HFFc6 (cell line): ENCODE data around the gene ZNF319. TPM values are rescaled to one million over a fixed set of nuclear protein-coding genes. Genes with fewer than 3 reads are reported as not detected.

ENCODE experiments used
- DNase-seq: peaks from one replicate; pipeline ENCODE4 v3.0.0-alpha.2; 2018
- H3K27ac Mint-ChIP-seq: 2 replicates; pipeline ENCODE4 v1.8.0; 2020; ENCODE audit warnings: mild to moderate bottlenecking, mixed read lengths
- H3K27me3 Mint-ChIP-seq: 2 replicates; pipeline ENCODE4 v1.8.0; 2021; ENCODE audit warnings: mild to moderate bottlenecking, moderate library complexity, mixed read lengths; ENCODE audit not compliant: insufficient read depth
- H3K36me3 Mint-ChIP-seq: 2 replicates; pipeline ENCODE4 v1.8.0; 2021; ENCODE audit warnings: low read depth, mixed read lengths
- H3K4me1 Mint-ChIP-seq: 2 replicates; pipeline ENCODE4 v1.8.0; 2020; ENCODE audit warnings: low read depth, mixed read lengths
- H3K4me3 Mint-ChIP-seq: 2 replicates; pipeline ENCODE4 v1.8.0; 2020; ENCODE audit warnings: mild to moderate bottlenecking, moderate library complexity, mixed read lengths
- H3K9me3 Mint-ChIP-seq: 2 replicates; pipeline ENCODE4 v1.8.0; 2020; ENCODE audit warnings: mild to moderate bottlenecking, mixed read lengths
- total RNA-seq, 6 experiments: library from RNA; stranded (reverse); fragmentation: NEBNext Ultra II Directional; extraction: Animal tissue kit (Norgen Biotek cat#: 25700); gene quantifications; 2 replicates in 1 of 6; 3 replicates in 5 of 6; pipeline ENCODE4 v1.2.3, GENCODE V29; 2021
- TF ChIP-seq, protein P1 (sequence below): fragments of 200-600 bp; sonication (generic); IDR thresholded peaks from 2 replicates; pipeline ENCODE4 v1.5.0; 2021; ENCODE audit warnings: antibody characterized with exemption, mild to moderate bottlenecking

The ZNF319 gene
- total RNA-seq, 6 experiments from 2014 or later = 8.3 to 12.0 (median 9.4) TPM

DNA sequence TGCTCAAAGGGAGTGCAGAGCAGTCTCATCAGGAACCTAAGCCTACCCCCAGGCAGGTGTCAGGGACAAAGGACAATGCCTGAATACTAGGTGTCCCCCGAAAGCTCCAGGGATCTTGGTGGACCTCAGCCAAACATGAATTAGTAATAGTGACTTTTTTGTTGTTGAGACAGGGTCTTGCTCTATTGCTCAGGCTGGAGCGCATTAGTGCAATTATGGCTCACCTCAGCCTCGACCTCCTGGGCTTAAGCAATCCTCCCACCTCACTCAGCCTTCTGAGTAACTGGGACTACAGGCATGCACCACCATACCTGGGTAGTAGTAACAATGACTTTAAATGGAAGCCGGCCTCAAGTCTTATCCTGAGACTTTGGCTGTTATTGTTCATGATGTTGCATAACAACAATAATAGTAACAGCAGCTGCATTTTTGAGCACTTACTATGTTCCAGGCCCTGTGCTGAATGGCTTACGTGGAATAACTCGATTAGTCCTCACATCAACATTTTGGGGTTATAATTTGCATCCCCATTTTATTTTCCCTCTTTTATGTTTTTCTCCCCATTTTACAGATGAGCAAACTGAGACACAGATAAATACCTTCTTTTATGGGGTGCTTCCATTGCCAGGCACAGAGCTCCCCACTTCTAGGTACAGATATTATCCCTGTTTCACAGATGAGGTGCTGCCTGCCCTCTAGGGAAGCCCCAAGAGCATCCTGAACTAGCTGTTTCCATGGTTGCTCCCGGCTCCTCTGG is 49.1 kb downstream of the ZNF319 start:
- Mint-ChIP-seq H3K9me3 (no peaks in the 10 kb centered on the region), H3K36me3 (no peaks in the 10 kb centered on the region), H3K27ac (no peak overlapping the region), H3K27me3 (peaks cover 14% of the 10 kb centered on the region), H3K4me1 (no peaks in the 10 kb centered on the region), H3K4me3 (no peak overlapping the region)
- TF ChIP-seq, protein P1, sequence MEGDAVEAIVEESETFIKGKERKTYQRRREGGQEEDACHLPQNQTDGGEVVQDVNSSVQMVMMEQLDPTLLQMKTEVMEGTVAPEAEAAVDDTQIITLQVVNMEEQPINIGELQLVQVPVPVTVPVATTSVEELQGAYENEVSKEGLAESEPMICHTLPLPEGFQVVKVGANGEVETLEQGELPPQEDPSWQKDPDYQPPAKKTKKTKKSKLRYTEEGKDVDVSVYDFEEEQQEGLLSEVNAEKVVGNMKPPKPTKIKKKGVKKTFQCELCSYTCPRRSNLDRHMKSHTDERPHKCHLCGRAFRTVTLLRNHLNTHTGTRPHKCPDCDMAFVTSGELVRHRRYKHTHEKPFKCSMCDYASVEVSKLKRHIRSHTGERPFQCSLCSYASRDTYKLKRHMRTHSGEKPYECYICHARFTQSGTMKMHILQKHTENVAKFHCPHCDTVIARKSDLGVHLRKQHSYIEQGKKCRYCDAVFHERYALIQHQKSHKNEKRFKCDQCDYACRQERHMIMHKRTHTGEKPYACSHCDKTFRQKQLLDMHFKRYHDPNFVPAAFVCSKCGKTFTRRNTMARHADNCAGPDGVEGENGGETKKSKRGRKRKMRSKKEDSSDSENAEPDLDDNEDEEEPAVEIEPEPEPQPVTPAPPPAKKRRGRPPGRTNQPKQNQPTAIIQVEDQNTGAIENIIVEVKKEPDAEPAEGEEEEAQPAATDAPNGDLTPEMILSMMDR = no peak
- DNase-seq = no peak

DNA sequence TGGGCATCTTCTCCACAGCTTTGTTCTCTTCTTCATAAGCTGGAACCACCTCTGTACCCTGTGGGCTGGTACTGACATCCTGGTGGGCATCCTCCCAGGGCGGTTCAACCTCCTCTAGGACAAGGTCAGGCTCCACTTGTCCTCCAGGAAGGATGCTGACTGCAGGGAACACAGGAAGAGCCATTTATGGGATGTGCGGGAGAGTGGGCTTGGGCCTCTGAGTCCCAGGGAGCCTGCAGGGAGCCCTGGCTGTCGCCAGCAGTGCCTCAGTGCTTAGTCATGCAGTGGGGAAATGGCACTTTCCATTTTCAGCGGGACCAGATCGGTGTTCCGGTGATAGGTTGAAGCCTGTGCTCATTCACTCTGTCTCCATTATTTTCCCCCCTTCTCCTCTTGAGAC is 50.1 kb downstream of the ZNF319 start:
- Mint-ChIP-seq H3K36me3 (no peaks in the 10 kb centered on the region), H3K4me1 (no peaks in the 10 kb centered on the region), H3K27me3 (peaks cover 16% of the 10 kb centered on the region), H3K27ac (no peak overlapping the region), H3K9me3 (no peaks in the 10 kb centered on the region), H3K4me3 (no peak overlapping the region)
- no peak for DNase-seq
- TF ChIP-seq, protein P1 = no peak

DNA sequence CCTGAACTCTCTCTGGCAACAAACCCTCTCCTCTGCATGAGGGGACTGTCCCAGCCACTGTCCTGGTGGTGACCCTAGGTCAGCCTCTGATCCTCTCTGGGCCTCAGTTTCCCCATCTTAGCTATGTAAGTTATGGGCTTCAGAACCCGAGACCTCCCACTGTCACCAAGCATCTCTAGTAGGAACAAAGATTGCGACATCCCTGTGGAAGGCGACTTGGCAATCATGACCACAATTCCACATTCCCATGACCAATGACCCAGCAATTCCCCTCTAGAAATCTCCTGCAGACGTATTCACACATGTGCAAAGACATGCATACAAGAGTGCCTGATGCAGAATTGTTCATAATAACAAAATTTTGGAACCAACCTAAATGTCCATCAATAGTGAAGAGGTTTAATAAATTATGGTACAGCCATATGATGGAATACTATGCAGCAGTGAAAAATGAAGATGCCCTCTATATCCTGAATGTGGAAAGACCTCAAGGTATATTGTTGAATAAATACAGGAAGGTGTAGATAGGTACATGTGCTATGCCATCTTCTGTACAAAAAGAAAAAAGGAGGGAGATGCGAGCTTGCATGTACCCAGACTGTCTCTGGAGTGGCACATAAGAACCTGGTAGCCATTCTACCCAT is 50.8 kb downstream of the ZNF319 start:
- Mint-ChIP-seq H3K4me3 (no peak overlapping the region), H3K27me3 (peaks cover 19% of the 10 kb centered on the region), H3K27ac (no peak overlapping the region), H3K4me1 (no peaks in the 10 kb centered on the region), H3K9me3 (no peaks in the 10 kb centered on the region), H3K36me3 (no peaks in the 10 kb centered on the region)
- no peak for DNase-seq
- TF ChIP-seq, protein P1 = no peak

DNA sequence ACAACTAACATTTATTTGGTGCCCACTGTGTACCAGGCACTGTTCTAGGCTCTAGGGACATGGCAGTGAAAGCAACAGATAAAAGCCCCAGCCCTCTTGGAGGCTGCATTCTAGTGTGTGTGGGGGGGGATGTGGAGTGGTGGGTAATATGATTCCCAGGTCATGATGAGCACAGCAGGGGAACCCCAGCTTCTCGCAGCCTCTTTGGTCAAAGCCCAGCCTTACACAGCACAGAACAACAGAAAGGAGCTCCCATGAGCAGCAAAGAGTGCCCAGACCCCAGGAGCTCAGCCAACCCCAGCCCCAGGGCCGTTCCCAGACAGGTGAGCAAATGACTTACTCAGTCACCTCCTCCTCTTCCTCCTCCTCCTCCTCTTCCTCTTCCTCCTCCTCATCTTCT is 51.5 kb downstream of the ZNF319 start:
- H3K27ac Mint-ChIP-seq = no peak overlapping the region
- no peaks in the 10 kb centered on the region for H3K36me3 Mint-ChIP-seq
- no peak overlapping the region for H3K4me3 Mint-ChIP-seq
- TF ChIP-seq, protein P1 = no peak
- no peaks in the 10 kb centered on the region for H3K9me3 Mint-ChIP-seq
- no peak for DNase-seq
- H3K4me1 Mint-ChIP-seq = no peaks in the 10 kb centered on the region
- peaks cover 14% of the 10 kb centered on the region for H3K27me3 Mint-ChIP-seq

DNA sequence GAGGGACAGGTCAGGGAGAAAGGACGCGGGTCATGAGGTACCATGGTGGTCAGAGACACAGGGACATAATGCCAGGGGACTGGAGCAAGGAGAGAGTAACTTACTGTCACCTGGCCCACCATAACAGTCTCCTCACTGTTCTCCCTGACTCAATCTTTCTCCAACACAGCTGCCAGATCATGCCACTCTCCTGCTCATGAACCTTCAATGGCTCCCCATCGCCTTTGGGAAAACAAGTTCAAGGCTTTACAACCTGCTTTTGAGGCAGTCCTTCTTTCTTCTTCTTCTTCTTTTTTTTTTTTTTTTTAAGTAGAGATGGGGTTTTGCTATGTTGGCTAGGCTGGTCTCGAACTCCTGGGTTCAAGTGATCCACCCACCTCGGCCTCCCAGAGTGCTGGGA is 52.4 kb downstream of the ZNF319 start:
- no peak overlapping the region for H3K4me3 Mint-ChIP-seq
- peaks cover 10% of the 10 kb centered on the region for H3K27me3 Mint-ChIP-seq
- DNase-seq = no peak
- H3K9me3 Mint-ChIP-seq = no peaks in the 10 kb centered on the region
- H3K27ac Mint-ChIP-seq = no peak overlapping the region
- TF ChIP-seq, protein P1 = no peak
- H3K36me3 Mint-ChIP-seq = no peaks in the 10 kb centered on the region
- H3K4me1 Mint-ChIP-seq = no peaks in the 10 kb centered on the region
